Measurements from ENCODE around the gene NLRC4.
"Not testable (repeated sequence)": the region's sequence is repeated elsewhere in the genome, so short reads cannot be mapped to it uniquely, and the experiment has no call there.

NLRC4 gene, protein sequence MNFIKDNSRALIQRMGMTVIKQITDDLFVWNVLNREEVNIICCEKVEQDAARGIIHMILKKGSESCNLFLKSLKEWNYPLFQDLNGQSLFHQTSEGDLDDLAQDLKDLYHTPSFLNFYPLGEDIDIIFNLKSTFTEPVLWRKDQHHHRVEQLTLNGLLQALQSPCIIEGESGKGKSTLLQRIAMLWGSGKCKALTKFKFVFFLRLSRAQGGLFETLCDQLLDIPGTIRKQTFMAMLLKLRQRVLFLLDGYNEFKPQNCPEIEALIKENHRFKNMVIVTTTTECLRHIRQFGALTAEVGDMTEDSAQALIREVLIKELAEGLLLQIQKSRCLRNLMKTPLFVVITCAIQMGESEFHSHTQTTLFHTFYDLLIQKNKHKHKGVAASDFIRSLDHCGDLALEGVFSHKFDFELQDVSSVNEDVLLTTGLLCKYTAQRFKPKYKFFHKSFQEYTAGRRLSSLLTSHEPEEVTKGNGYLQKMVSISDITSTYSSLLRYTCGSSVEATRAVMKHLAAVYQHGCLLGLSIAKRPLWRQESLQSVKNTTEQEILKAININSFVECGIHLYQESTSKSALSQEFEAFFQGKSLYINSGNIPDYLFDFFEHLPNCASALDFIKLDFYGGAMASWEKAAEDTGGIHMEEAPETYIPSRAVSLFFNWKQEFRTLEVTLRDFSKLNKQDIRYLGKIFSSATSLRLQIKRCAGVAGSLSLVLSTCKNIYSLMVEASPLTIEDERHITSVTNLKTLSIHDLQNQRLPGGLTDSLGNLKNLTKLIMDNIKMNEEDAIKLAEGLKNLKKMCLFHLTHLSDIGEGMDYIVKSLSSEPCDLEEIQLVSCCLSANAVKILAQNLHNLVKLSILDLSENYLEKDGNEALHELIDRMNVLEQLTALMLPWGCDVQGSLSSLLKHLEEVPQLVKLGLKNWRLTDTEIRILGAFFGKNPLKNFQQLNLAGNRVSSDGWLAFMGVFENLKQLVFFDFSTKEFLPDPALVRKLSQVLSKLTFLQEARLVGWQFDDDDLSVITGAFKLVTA

GRCh38 chr2:32264422-32265105 lies at the start of gene NLRC4:
Gene NLRC4, minus strand, starts transcription at chr2:32264886. Its CDS starts 8,111 bp downstream, at chr2:32256775.
- no peak for DNase-seq
- no peak for ATAC-seq

- no peak for ATAC-seq
- DNase-seq, result no peak
These were observed 45.9 kb upstream of the NLRC4 start for GRCh38 chr2:32310577-32310976.

GRCh38 chr2:32293966-32294562 lies 29.4 kb upstream of the NLRC4 start:
- ATAC-seq, DNase-seq: not testable (repeated sequence)

GRCh38 chr2:32293493-32293892 lies 28.8 kb upstream of the NLRC4 start:
- not testable (repeated sequence) for DNase-seq, ATAC-seq

DNA sequence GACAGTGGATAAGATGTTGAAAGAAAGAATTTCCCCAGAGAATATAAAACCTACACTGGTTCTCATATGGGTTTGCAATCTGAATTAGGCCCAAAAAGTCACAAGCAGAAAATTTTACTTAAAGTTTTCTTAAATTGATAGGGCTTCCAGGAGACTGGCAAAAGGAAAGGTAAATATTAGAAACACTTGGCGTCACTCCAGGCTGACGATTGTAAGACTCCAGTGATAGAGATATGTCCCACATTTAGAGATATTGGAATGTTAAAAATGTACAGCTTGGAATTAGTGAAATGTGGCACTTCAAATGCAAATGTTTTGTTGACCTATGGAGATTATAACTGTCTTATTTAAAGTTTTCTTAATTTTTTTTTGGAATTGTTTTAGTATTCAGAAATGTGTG lies 27.1 kb upstream of the NLRC4 start:
- no peak for DNase-seq
- no peak for ATAC-seq

GRCh38 chr2:32290000-32290339 lies 25.3 kb upstream of the NLRC4 start:
- no peak for ATAC-seq
- no peak for DNase-seq

GRCh38 chr2:32289165-32289999 lies 24.7 kb upstream of the NLRC4 start:
- ATAC-seq (no peak), DNase-seq (no peak)

DNA sequence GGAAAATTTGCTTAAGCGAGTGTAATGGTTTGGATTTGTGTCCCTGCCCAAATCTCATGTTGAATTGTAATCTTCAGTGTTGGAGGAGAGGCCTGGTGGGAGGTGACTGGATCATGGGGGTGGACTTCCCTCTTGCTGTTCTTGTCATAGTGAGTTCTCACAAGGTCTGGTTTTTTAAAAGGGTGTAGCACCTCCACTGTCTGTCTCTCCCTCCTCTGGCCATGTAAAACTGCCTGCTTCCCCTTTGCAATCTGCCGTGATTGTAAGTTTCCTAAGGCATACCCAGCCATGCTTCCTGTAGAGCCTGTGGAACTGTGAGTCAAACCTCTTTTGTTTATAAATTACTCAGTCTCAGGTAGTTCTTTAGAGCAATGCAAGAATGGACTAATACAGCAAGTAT lies 19.6 kb upstream of the NLRC4 start:
- ATAC-seq, result no peak

GRCh38 chr2:32278478-32278853 lies 13.8 kb upstream of the NLRC4 start:
- DNase-seq (no peak), ATAC-seq (no peak)

More for the DNA sequence above, 19.6 kb upstream of the NLRC4 start:
- DNase-seq, result no peak

DNA sequence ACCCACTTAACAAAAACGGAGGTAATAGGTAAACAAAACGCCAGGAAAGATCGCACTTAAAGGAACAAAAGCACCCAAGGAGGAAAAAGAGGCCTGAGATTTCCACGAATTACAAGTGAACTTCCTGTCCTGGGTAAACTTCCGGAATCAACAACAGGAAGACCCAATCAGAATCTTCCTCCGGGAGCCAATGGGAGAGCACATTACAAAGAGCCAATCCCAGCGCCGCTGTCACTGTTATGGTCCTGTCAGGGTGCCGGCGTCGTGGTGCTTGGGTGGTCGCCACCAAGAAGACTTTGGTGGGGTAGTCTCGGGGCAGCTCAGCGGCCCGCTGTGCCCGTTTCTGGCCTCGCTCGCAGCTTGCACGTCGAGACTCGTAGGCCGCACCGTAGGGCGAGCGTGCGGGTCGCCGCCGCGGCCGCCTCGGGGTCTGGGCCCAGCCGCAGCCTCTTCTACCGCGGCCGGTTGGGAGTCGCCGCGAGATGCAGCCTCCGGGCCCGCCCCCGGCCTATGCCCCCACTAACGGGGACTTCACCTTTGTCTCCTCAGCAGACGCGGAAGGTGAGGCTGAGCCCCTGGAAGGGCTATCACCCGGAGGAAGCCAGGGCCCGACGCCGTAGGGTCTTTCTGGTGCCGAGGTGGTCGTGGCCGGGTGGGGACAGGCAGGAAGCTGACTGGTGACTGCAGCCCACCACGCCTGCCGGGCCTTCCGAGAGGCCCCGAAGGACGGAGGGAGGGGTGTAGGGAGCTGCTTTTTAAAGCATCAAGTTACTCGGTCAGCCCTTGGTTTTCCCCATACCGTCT lies 13.2 kb upstream of the NLRC4 start, which contains the start of gene YIPF4:
TSS of gene YIPF4 (plus strand) at position 231 of the 804 bp plus-strand sequence. CDS start at position 483, 252 bp downstream.
- ATAC-seq, result peak; percentile 100
- DNase-seq, result peak; percentile 87

- no peak for DNase-seq
- no peak for ATAC-seq
These were observed 12.6 kb upstream of the NLRC4 start for GRCh38 chr2:32277363-32277673.

- ATAC-seq, DNase-seq: not testable (repeated sequence)
These were observed 11.1 kb upstream of the NLRC4 start for GRCh38 chr2:32275790-32276189.

DNA sequence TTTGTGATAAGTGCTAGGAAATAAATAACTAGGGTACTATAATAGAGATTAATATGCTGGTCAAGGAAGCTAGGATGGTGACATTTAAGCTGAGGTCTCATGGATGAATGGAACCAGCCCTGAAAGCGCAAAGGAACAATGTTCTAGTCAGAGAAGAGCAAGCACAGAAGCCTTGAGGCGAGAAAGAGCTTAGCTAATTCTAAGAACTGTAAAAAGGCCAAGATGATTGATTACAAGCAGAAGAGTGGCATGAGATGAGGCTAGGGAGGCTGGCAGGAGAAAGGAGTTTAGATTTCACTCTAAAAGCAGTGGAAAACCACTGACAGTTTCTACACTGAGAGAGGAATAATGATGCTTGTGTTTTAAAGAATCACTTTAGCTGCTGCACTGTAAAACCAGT lies 9.6 kb upstream of the NLRC4 start:
- no peak for ATAC-seq
- DNase-seq, result no peak

DNA sequence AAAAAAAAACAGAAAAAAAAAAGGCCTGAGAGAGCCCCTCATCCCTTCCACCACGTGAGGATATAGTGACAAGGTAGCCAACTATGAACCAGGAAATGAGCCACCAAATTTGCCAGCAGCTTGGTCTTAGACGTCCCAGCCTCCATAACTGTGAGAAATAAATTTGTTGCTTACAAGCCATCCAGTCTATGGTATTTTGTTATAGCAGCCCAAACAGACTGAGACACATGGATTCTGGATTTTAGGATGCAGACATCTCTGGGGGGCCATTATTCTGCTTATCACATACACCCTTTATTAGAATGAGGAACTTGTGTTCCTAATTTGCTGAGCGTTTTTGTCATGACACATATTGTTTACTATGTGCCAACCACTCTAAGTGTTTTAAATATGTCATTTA lies 7.6 kb upstream of the NLRC4 start:
- no peak for DNase-seq
- no peak for ATAC-seq

GRCh38 chr2:32271063-32271462 lies 6.4 kb upstream of the NLRC4 start:
- ATAC-seq (no peak), DNase-seq (no peak)

- no peak for DNase-seq
These were observed 2.6 kb downstream of the NLRC4 start for GRCh38 chr2:32262105-32262504.

DNA sequence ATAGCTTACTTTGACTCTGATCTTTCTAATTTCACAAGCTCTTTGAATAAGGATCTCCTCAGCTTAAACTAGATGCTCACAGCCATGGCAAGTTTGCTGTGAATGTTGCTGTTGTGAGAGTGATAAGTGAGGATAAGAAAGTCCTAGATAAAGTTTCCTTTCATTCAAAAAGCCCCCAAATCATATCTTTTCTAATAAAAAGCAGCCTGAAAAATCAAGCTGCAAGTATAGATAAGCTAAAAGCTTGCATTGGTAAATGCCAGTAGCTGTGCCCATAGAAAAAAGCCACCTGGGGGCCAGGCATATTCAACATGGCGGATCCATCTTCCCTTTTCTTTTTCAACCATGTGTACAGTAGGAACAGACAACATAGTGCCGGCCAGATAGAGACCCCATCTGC lies 4.3 kb downstream of the NLRC4 start:
- ATAC-seq, result no peak

More at GRCh38 chr2:32262105-32262504, 2.6 kb downstream of the NLRC4 start:
- ATAC-seq, result no peak

DNA sequence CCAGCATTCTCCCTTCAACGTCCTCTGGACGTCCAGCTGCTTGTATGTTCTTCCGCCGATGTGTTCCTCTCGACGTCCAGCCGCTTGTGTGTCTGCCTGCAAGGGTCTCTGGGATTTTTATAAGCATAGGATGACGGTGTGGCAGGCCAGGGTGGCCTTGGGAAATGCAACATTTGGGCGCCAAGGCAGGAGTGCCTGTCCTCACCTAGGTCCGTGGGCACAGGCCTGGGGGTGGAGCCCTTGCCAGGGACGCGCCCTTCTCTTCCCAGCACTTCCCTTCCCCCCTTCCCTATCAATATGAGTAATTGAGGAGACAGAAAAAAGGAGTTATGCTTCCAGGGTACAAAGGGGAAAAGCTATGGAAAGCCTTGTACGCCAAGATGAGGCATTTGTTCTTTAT lies 6.4 kb downstream of the NLRC4 start:
- DNase-seq (no peak), ATAC-seq (no peak)

More for the DNA sequence above, 4.3 kb downstream of the NLRC4 start:
- DNase-seq, result no peak

GRCh38 chr2:32250290-32250689 lies 14.4 kb downstream of the NLRC4 start:
- ATAC-seq, result no peak

DNA sequence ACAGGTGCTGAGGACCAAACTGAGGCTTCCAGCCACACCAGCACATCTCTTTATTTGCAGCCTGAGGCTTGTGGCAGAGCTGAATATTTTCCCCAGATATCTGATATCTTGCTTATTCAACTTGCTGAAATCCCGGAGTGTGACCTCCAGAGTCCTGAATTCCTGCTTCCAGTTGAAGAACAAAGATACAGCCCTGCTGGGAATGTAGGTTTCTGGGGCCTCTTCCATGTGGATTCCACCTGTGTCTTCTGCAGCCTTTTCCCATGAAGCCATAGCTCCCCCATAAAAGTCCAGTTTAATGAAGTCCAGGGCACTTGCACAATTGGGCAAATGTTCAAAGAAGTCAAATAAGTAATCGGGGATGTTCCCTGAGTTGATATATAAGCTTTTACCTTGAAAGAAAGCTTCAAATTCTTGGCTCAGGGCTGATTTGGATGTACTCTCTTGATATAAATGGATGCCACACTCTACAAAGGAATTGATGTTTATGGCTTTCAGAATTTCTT lies 14.9 kb downstream of the NLRC4 start:
- DNase-seq (no peak), ATAC-seq (no peak)

More at GRCh38 chr2:32250290-32250689, 14.4 kb downstream of the NLRC4 start:
- no peak for DNase-seq

Data from stimulated activated naive CD8-positive, alpha-beta T cell treated with anti-CD3 and anti-CD28 coated beads, Interleukin-15, Interleukin-2, amounts not matched to agents 100 U/mL and 50 U/mL, for 24 hours (primary cell).